GM23248 (cell line): ENCODE results near the gene RASGEF1C.

Experiments used
- EZH2 ChIP-seq: fragments of 200-600 bp; sonication (generic); IDR thresholded peaks from 2 replicates; pipeline ENCODE4 v1.6.1; 2018; ENCODE audit warnings: antibody characterized with exemption, mild to moderate bottlenecking; ENCODE audit not compliant: insufficient read depth, poor library complexity, severe bottlenecking
- EZH2phosphoT487 ChIP-seq: fragments of 200-600 bp; sonication (generic); IDR thresholded peaks from 2 replicates; pipeline ENCODE4 v1.6.1; 2018; ENCODE audit warnings: antibody characterized with exemption, moderate library complexity, mild to moderate bottlenecking, low read depth; ENCODE audit not compliant: insufficient read depth

GRCh38 chr5:180153991-180154390 lies 55.0 kb downstream of the RASGEF1C start:
- TF ChIP-seq EZH2phosphoT487 (no peak), EZH2 (no peak)
